Neural progenitor cell (in vitro differentiated cells): ENCODE results near the gene SPINK5.

Source experiments
- EZH2 ChIP-seq: fragments of 200-600 bp; sonication (generic); IDR thresholded peaks from 2 replicates; pipeline ENCODE4 v1.6.1; 2017; ENCODE audit warnings: antibody characterized with exemption, mild to moderate bottlenecking, moderate library complexity
- TF ChIP-seq, protein P1 (sequence below): fragments of 200-600 bp; sonication (generic); IDR thresholded peaks from 2 replicates; pipeline ENCODE4 v1.5.1; 2017; ENCODE audit warnings: antibody characterized with exemption, mild to moderate bottlenecking

- TF ChIP-seq EZH2, result no peak
- TF ChIP-seq, protein P1, sequence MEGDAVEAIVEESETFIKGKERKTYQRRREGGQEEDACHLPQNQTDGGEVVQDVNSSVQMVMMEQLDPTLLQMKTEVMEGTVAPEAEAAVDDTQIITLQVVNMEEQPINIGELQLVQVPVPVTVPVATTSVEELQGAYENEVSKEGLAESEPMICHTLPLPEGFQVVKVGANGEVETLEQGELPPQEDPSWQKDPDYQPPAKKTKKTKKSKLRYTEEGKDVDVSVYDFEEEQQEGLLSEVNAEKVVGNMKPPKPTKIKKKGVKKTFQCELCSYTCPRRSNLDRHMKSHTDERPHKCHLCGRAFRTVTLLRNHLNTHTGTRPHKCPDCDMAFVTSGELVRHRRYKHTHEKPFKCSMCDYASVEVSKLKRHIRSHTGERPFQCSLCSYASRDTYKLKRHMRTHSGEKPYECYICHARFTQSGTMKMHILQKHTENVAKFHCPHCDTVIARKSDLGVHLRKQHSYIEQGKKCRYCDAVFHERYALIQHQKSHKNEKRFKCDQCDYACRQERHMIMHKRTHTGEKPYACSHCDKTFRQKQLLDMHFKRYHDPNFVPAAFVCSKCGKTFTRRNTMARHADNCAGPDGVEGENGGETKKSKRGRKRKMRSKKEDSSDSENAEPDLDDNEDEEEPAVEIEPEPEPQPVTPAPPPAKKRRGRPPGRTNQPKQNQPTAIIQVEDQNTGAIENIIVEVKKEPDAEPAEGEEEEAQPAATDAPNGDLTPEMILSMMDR, result no peak
Measured at GRCh38 chr5:148020257-148020988, 43.4 kb upstream of the SPINK5 start.
